Effector CD8-positive, alpha-beta T cell (primary cell): ENCODE measurements around the gene NDST4.

Source experiments
- DNase-seq: peaks from one replicate; lab custom pipeline; 2025; lab: John Stamatoyannopoulos, UW

NDST4 gene

GRCh38 chr4:114907568-114907967 lies 205.9 kb downstream of the NDST4 start:
- DNase-seq: no peak

DNA sequence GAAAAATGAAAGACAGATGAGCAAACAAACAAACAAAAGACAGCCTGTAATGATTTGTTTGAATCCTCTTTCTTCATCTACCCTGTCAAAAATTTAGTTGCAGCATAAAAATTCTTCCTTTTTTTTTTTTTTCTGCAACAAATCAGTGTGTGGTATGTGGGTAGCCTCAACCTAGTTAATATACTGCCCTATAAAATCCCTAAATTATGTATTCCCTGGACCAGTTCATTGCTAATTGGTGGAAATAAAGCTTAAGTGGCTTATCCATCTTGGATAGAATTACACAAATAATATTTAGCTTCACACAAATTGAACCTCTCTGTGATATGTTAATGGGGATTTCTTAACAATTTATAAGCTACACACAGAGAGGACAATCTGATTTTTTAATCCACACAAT lies 208.4 kb downstream of the NDST4 start:
- DNase-seq: no peak

- DNase-seq: no peak
Measured at GRCh38 chr4:114900934-114901333, 212.5 kb downstream of the NDST4 start.

GRCh38 chr4:114890773-114891172 lies 222.6 kb downstream of the NDST4 start:
- no peak for DNase-seq

GRCh38 chr4:114886761-114887160 lies 226.7 kb downstream of the NDST4 start:
- no peak for DNase-seq

- DNase-seq: no peak
Measured at GRCh38 chr4:114883641-114884040, 229.8 kb downstream of the NDST4 start.

DNA sequence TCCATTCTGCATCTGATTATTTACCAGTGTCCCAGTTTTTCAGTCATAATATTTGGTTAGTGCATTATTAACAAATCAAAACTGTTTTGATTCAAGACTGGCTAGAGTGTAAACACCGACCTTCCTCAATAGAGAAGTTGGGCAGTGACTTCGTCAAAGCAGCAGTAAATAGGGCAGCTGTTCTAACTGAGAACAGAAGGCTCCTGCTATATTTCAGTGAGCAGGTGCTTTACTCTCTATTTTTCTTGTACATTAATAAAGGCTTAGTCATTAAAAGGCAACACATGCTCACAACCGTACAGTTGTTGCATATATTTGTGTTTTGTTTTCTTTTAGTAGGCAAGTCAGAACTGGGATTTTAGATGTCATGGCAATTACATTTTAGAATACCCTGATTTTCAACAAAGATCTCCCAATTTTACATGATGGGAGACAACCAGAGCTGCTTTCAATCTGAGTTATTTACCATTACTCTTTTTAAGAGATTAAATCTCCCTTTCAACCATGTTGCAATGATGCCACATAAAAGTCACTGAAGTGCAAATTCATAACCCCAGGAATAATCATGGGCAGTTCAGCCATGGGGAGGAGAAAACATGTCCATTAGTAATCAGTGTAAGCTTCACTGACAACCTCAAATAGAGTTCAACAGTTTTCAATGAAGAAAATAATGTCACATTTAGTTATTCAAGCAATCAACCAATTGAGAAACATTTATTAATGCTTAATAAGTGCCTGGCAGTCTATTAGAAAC lies 233.3 kb downstream of the NDST4 start:
- no peak for DNase-seq

- no peak for DNase-seq
Measured at GRCh38 chr4:114875630-114876029, 237.8 kb downstream of the NDST4 start.

DNA sequence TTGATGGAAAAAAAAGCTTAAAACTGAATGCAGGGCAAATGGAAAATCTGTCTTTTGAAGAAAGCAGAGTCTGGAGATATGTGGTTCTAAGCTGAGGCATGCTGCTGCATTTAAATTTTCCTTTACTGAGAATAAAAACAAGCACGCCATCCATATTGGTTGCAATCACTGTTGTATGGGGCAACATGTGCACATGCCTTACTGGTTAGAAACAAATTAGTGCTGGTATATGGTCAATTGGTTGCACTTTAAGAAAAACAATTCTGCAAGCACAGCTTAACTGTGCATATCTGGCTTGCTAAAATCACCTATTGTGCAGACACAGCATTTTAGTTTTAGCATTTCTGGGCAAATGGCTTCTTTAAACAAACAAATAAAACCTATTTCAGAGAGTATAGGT lies 239.1 kb downstream of the NDST4 start:
- no peak for DNase-seq

DNA sequence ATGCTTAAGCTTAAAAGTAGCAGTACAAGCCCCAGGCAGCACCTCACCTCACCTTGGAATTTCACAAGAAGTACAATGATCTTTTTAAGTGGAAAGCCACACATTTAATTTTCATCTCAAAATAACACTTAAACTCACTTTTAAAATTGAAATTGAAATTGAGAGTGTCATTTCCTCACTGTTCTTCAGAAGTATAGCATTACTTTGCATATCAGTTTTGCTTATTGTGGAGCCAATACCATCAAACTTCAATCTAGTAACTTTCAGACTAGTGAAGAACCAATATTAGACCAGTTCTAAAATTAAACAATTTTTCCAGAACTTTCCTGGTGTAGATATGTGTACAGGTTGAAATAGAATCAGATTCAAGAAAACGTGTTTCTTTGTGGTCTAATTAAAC lies 242.4 kb downstream of the NDST4 start:
- no peak for DNase-seq

- DNase-seq: no peak
Measured at GRCh38 chr4:114866901-114867670, 246.3 kb downstream of the NDST4 start.

- no peak for DNase-seq
Measured at GRCh38 chr4:114864060-114864459, 249.4 kb downstream of the NDST4 start.

DNA sequence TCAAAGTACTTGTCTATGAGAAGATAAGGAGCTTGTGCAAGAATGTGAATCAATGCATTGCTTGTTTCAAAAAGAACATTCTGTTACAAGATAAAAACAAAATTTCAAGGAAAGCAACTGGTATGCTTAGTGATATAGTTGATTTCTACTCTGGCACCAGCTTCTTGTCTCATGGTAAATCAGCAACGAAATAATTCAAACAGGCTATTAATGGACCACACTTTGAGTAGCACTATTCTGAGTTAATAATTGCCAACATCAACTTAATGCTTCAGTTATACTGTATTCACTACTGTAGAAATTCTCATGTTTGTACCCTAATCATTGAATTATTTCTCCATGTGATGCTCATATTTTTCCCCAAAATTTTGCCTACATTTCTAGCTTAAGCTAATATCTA lies 252.6 kb downstream of the NDST4 start:
- no peak for DNase-seq

DNA sequence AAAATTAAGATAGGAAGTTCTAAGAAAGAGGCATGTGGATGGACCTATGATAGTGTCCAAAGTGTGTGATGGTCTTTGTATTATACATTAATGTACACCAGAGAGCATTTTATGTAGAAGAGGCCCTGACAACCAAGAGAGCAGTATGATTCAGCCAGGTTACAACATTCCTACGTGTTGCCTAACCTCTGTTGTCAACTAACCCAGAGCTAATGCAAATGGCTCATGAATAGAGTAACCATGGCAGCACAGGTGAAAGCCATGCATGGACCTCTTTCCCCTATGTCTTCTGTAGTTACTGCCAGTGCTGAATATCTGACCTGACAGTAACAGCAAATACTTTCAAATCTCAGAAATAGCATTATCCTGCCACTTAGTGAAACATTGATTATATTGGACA lies 255.6 kb downstream of the NDST4 start:
- no peak for DNase-seq

DNA sequence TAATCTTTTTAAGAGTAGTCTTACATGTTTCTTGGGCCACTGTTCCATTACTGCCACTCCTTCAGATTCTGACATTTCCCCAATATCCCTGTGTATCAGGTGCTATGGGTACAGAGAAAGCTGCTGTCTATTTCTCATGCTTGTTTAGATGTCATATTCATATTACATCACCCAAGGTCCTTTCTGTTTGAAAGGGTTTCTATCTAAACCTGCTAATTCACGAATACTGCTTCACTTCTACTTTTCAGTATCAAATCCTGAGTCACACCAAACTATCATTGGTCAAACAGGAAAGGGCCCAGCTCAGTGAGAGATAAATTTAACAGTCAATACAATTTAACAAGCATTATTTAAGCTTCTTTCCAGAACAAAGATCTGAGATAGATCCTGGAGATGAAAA lies 273.4 kb downstream of the NDST4 start:
- no peak for DNase-seq

- DNase-seq: no peak
Measured at GRCh38 chr4:114830628-114831027, 282.8 kb downstream of the NDST4 start.

GRCh38 chr4:114827651-114828050 lies 285.8 kb downstream of the NDST4 start:
- no peak for DNase-seq

- DNase-seq: no peak
Measured at GRCh38 chr4:114815760-114816159, 297.7 kb downstream of the NDST4 start.

DNA sequence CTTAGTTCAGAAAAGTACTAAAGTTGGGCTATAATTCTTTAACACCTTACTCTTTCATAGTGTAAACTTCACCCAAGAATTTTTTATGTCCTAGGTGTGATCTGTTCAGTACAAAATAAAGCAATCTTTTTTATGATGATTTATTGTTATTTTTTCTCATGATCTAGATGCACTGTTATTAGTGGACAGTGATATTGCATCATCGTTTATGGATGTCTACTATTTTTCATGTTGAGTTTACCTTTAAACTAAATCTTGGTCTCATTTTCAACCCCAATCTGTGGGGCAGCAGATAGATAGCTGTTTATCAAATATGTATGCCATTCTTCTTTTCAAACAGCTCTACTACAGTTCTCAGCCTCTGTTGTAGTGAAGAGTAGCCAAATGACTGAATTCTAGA lies 299.5 kb downstream of the NDST4 start:
- no peak for DNase-seq

DNA sequence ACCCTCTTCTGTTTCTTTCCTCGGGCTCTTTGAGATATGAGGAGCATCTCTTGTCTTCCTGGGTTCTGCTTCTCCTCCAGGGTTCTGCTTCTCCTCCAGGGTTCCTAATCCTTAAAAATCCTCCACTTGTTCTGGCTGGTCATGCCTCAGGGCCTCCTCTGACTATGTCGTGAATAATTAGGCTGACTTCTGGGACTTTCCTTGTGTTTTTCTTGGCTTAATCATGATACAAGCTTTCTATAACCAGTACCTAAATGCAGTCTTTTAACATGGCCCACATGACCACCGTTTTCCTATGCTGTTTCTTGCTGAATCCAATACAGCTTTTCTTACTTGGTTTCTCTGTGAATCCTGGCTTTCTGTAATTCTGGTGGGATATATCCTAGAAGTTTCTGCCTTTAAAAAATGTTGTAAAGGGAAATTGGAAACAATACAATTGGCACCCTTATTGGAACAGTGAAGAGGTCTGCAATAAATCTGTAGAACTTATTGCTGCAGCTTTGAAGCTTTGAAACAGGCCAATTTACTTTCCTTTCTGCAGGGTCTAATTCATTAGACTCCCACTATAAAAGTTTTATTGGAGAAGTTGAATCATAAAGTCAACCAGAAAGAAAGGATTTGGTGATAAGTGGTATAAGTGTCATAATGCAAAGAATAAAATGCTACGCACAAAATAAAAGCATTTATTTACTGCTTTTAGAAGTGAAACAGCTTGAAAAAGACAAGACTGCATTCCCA lies 301.7 kb downstream of the NDST4 start:
- DNase-seq: no peak

DNA sequence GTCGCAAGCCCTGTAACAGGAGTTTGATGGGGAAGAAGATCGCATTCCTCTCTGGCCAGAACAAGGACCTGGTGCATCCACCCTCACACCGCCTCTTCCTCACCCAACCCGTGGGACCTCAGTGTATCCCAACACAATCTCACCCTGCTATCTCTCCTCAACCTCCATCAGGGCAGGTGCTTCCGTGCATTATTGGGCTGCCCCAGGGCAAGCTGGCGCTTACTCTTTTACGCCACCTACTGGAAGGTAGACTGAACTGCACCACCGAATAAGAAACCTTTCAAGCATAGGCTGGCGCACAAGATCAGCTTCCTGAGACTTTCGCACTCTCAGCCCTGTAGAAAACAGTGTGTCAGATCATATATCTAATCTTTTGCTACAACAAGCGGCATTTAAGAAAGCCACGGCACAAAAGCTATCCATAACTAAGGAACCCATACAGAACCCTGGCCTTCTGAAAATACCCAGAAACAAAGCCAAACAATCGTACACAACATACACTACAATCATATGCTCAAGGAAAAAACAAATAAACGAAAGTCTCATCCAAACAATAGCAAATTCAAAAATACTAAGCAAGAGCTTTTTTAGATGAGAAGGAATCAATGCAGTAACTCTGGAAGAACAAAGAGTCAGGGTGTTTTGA lies 305.5 kb downstream of the NDST4 start:
- no peak for DNase-seq

- no peak for DNase-seq
Measured at GRCh38 chr4:114807357-114807756, 306.1 kb downstream of the NDST4 start.
